Measurements from ENCODE around the gene SHKBP1. TPM values are rescaled to one million over a fixed set of nuclear protein-coding genes. Genes with fewer than 3 reads are reported as not detected.

The SHKBP1 gene
- total RNA-seq, 1 donor from 2014 or later: 192 TPM

DNA sequence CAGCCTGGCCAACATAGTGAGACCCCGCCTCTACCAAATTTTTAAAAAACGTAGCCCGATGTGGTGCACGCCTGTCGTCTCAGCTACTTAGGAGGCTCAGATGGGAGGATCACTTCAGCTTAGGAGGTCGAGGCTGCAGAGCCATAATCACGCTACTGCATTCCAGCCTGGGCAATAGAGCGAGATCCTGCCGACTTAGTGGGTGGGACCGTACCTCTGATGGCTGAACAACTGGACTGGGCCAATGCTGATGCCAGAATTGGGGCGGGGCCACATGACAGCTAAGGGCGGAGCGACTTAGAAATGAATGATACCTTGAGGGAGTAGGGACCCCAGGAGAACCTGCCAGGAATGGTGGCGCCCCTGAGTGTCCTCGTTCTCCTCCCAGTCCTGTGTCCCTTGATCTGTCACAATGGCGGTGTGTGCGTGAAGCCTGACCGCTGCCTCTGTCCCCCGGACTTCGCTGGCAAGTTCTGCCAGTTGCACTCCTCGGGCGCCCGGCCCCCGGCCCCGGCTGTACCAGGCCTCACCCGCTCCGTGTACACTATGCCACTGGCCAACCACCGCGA is 28.1 kb downstream of the SHKBP1 start:
- no peaks in the 10 kb centered on the region for H3K9me3 ChIP-seq
- DNase-seq (ENCODE audit: low spot score in 2 of 2): no peak
- H3K4me1 ChIP-seq: peaks cover 11 to 39% of the 10 kb centered on the region in 2 donors
- intact Hi-C loops (cut with DNase I): loop anchor here (2.0 to 10.0 kb wide), 4 partner anchors 30 to 320 kb away; partner anchors contain the start of genes AKT2, SERTAD1 and SERTAD3
- no peaks in the 10 kb centered on the region for H3K36me3 ChIP-seq
- H3K4me3 ChIP-seq: peak overlapping the region; percentile 47 to 75
- H3K27ac ChIP-seq: peak overlapping the region; percentile 88 to 95
- TF ChIP-seq, protein P1, sequence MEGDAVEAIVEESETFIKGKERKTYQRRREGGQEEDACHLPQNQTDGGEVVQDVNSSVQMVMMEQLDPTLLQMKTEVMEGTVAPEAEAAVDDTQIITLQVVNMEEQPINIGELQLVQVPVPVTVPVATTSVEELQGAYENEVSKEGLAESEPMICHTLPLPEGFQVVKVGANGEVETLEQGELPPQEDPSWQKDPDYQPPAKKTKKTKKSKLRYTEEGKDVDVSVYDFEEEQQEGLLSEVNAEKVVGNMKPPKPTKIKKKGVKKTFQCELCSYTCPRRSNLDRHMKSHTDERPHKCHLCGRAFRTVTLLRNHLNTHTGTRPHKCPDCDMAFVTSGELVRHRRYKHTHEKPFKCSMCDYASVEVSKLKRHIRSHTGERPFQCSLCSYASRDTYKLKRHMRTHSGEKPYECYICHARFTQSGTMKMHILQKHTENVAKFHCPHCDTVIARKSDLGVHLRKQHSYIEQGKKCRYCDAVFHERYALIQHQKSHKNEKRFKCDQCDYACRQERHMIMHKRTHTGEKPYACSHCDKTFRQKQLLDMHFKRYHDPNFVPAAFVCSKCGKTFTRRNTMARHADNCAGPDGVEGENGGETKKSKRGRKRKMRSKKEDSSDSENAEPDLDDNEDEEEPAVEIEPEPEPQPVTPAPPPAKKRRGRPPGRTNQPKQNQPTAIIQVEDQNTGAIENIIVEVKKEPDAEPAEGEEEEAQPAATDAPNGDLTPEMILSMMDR (IDR thresholded peaks at IDR 0.05): no peak
- no peaks in the 10 kb centered on the region for H3K27me3 ChIP-seq

DNA sequence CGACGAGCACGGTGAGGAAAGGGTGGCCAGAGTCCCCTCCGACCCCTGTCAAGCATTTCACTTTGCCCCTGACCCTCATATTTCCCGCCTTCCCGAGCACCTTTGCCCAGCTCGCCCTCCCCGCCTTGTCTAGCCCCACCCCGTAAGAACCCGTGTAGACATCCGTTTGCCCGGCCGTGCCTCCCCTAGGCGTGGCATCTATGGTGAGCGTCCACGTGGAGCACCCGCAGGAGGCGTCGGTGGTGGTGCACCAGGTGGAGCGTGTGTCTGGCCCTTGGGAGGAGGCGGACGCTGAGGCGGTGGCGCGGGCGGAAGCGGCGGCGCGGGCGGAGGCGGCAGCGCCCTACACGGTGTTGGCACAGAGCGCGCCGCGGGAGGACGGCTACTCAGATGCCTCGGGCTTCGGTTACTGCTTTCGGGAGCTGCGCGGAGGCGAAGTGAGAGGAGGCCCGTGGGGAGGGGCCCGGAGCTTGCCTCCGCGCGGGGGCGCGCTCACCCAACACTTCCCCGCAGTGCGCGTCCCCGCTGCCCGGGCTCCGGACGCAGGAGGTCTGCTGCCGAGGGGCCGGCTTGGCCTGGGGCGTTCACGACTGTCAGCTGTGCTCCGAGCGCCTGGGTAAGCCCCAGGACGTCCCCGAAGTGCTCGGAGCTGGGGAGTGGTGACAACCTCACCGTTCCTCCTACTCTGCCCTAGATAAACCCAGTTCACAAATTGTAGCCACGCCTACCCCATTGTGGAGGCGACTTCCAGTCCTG is 28.7 kb downstream of the SHKBP1 start:
- Histone ChIP-seq H3K27ac (peak overlapping the region; percentile 68 to 95), H3K36me3 (no peaks in the 10 kb centered on the region), H3K9me3 (no peaks in the 10 kb centered on the region), H3K4me1 (peaks cover 12 to 36% of the 10 kb centered on the region in 2 donors), H3K27me3 (no peaks in the 10 kb centered on the region), H3K4me3 (peak overlapping the region; percentile 28 to 47)
- peak in 1 of 2 donors; percentile 83 for DNase-seq (ENCODE audit: low spot score in 2 of 2)
- TF ChIP-seq, protein P1 (IDR thresholded peaks at IDR 0.05): no peak
- intact Hi-C loops (cut with DNase I): loop anchor here (2.0 to 10.0 kb wide), 2 partner anchors 29 to 321 kb away; partner anchors contain the start of gene AKT2

DNA sequence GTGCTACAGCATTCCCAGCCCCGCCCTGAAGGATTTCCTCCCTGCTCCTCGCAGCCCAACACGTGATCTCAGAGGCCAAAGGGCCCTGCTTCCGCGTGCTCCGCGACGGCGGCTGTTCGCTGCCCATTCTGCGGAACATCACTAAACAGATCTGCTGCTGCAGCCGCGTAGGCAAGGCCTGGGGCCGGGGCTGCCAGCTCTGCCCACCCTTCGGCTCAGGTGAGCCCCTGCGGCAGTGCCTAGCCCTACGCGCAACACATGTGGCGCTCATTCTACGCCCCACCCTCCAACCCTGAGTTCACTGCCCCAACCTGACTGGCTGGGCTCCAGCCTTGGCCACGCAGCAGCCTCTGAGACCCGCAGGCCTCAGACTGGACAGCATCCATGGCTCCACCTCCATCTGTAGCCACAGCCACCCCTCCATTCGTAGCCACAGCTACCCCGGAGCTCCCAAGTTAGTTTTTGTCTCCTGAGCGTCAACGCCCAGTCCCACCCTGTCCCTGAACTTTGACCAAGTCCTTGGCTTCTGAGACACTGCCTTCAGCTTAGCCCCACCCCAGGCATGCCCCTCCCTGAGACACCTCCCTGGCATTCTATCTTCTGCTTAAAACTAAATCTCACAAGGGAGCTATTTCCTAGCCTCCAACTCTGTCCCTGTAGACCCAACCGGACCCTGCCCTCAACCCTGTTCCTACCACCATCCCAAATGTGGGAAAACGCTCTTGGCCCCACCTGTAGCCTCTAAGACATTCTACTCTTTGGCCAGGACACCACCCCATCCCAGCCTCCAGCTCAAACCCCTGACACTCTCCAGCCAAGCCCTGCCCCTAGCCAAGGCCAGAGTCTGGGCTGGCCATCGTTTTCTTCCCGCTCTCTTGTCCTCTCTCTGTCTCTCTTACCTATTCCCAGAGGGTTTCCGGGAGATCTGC is 30.9 kb downstream of the SHKBP1 start:
- intact Hi-C loops (cut with DNase I): loop anchor here (10.0 kb wide), 1 partner anchor 323 kb away; the partner anchor contains the start of gene AKT2
- Histone ChIP-seq H3K27ac (peak overlapping the region in 1 of 2 donors; percentile 29), H3K4me3 (no peak overlapping the region), H3K9me3 (no peaks in the 10 kb centered on the region), H3K36me3 (peaks cover 5 to 8% of the 10 kb centered on the region in 2 donors), H3K27me3 (no peaks in the 10 kb centered on the region), H3K4me1 (peaks cover 11 to 34% of the 10 kb centered on the region in 2 donors)
- TF ChIP-seq, protein P1 (IDR thresholded peaks at IDR 0.05): no peak
- DNase-seq (ENCODE audit: low spot score in 2 of 2): no peak

DNA sequence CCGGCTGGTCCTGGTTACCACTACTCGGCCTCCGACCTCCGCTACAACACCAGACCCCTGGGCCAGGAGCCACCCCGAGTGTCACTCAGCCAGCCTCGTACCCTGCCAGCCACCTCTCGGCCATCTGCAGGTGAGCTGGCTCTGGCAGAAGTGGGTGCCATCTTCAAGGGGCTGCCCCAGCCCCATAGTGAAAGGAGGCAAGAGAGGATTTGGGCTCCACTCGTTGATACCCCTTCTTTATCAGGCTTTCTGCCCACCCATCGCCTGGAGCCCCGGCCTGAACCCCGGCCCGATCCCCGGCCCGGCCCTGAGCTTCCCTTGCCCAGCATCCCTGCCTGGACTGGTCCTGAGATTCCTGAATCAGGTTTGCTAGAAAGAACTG is 31.6 kb downstream of the SHKBP1 start:
- H3K4me1 ChIP-seq: peaks cover 7 to 28% of the 10 kb centered on the region in 2 donors
- H3K36me3 ChIP-seq: peaks cover 8 to 11% of the 10 kb centered on the region in 2 donors
- peak overlapping the region in 1 of 2 donors; percentile 29 for H3K27ac ChIP-seq
- intact Hi-C loops (cut with DNase I): loop anchor here (10.0 kb wide), 1 partner anchor 323 kb away; the partner anchor contains the start of gene AKT2
- DNase-seq (ENCODE audit: low spot score in 2 of 2): no peak
- no peak overlapping the region for H3K4me3 ChIP-seq
- no peaks in the 10 kb centered on the region for H3K27me3 ChIP-seq
- TF ChIP-seq, protein P1 (IDR thresholded peaks at IDR 0.05): no peak
- H3K9me3 ChIP-seq: no peaks in the 10 kb centered on the region

DNA sequence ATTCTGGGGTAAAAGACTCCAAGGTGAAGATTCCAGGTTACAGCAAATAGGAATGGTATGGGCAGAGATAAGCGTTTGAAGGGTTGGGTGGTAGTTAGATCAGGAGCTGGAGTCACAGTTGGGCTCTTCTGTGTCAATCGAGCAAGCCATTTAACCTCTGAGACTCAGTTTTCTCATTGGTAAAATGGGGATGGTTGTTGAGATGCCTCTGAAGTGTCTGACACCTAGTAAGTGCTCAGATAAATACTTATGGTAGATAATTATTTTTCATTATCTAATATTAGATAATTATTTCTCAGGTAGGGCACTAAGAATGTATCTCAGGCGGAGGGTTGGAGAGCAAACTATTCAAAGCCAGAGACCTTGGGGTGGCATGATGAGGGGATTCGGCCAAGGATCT is 32.3 kb downstream of the SHKBP1 start:
- Histone ChIP-seq H3K4me3 (no peak overlapping the region), H3K4me1 (peaks cover 7 to 26% of the 10 kb centered on the region in 2 donors), H3K36me3 (peaks cover 11 to 16% of the 10 kb centered on the region in 2 donors), H3K27ac (no peak overlapping the region), H3K27me3 (no peaks in the 10 kb centered on the region), H3K9me3 (no peaks in the 10 kb centered on the region)
- TF ChIP-seq, protein P1 (IDR thresholded peaks at IDR 0.05): no peak
- DNase-seq (ENCODE audit: low spot score in 2 of 2): no peak
- intact Hi-C loops (cut with DNase I): loop anchor here (10.0 kb wide), 1 partner anchor 324 kb away; the partner anchor contains the start of gene AKT2
